GM21528 (cell line): ENCODE results near the gene ZNF454.

ENCODE experiments used
- ATAC-seq: cut with Tn5 transposase; IDR thresholded peaks from one replicate; pipeline ENCODE4 v1.9.1; 2021; ENCODE audit warnings: mild to moderate bottlenecking, moderate library complexity; ENCODE audit not compliant: unreplicated experiment, low FRiP score

The ZNF454 gene

GRCh38 chr5:178940569-178941360 is at the start of gene ZNF454:
Gene ZNF454, plus strand, starts transcription at chr5:178941198. Its CDS starts 1,594 bp downstream, at chr5:178942792.
- no peak for ATAC-seq

- no peak for ATAC-seq
Observed at GRCh38 chr5:178895615-178896571, 45.1 kb upstream of the ZNF454 start, which contains the start of gene ZFP2. Gene ZFP2, plus strand, starts transcription at chr5:178895913. Its CDS starts 35,401 bp downstream, at chr5:178931314.

DNA sequence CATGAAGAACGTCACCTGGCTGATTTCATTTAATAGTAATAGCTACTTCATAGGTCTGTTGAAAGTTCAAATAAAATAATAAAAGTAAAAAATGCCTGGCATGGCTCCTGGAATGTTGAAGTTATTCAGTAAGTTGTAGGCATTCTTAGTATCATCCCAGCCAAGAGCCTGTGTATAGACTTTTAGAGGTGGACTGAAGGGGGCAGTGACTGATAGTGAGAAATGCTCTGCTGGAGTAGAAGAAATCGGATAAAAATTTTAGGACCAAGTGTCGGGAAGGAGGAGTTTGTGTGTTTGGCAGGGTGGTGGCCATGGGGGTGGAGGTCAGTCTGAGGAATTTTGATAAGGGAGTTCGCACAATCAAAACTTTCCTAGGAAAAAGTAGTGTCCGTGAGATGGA is 41.7 kb upstream of the ZNF454 start:
- no peak for ATAC-seq

DNA sequence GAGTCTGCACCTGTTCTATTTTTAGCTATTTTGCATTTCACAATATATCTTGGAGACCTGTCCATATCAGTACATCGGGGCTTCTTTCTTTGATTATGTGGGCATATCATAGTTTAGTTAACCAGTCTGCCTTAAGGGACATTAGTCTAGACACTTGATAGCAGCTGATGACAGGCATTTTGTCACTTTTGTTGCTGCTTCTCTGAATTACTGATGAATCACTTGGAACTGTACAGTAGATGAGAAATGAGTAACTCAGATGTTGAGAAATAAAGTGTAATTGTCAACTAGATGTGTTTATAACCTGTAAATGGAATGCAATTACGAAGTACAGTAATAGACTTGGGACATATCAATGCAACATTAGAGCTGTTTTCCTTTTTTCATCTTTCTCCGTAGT is 38.1 kb upstream of the ZNF454 start:
- ATAC-seq: no peak

DNA sequence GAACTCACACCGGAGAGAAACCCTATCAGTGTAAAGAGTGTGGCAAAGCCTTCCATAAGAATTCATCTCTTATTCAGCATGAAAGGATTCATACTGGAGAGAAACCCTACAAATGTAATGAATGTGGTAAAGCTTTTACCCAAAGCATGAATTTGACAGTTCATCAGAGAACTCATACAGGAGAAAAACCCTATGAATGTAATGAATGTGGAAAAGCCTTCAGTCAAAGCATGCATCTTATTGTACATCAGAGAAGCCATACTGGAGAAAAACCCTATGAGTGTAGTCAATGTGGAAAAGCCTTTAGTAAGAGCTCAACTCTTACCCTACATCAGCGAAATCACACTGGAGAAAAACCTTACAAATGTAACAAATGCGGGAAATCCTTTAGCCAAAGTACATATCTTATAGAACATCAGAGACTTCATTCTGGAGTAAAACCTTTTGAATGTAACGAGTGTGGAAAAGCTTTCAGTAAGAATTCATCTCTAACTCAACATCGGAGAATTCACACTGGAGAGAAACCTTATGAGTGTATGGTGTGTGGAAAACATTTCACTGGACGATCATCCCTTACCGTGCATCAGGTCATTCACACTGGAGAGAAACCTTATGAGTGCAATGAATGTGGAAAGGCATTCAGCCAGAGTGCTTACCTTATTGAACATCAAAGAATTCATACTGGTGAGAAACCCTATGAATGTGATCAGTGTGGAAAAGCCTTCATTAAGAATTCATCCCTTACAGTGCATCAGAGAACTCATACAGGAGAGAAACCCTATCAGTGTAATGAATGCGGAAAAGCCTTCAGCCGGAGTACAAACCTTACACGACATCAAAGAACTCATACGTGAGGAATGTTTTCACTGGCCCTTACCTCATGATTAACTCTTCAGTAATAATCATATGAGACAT is 8.9 kb upstream of the ZNF454 start:
- ATAC-seq: no peak

DNA sequence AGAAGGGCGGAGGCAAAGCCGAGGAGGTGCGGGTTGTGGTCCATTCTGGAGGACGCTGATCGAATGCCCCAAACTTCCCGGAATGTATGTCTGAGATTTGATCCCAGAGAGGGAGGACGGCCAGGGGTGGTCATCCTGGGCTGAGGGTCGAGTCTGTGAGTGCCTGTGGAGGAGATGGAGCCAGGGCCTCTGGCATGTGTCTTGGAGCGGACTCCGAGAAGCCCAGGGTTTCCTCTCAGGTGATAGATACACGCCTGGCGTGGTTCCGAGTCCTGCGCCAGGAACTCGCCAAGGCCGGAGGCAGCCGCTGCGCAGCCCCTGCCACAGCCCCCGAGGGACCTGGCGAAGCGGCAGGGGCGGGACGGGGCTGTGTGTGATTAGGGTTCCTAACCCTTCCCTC is 363 bp downstream of the ZNF454 start:
- no peak for ATAC-seq

DNA sequence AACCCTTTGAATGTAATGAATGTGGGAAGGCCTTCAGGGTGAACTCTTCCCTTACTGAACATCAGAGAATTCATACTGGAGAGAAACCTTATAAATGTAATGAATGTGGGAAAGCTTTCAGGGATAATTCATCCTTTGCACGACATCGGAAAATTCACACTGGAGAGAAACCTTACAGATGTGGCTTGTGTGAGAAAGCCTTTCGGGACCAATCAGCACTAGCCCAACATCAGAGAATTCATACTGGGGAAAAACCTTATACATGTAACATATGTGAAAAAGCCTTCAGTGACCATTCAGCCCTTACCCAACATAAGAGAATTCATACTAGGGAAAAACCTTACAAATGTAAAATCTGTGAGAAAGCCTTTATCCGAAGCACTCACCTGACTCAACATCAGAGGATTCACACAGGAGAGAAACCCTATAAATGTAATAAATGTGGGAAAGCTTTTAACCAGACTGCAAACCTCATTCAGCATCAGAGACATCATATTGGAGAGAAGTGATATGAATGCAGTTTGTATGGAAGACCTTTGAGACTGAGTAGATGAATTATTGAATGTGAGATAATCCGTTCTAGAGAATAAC is 24.6 kb downstream of the ZNF454 start:
- ATAC-seq: no peak

DNA sequence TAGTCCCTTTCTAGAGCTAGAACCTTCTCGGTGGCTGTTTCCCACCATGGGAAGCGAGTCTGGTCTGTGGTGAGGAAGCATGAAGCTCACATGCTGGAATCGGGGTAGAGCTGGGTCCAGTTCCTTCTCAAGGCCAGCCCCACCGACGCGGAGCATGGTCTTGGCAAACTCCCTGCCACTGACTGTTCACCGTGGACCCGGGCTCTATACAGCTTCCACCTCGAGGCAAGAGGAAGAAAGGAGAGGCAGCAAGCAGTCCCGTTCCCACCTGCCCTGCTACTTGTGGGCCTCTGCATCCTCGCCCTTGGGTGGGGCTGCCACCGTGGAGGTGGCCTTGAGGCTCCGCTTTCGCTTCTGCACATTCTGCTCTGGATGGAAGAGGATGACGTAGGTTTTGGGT is 40.4 kb downstream of the ZNF454 start:
- ATAC-seq: no peak

GRCh38 chr5:178982941-178983340 is 41.9 kb downstream of the ZNF454 start:
- ATAC-seq: no peak

GRCh38 chr5:178983728-178984127 is 42.7 kb downstream of the ZNF454 start:
- ATAC-seq: no peak

DNA sequence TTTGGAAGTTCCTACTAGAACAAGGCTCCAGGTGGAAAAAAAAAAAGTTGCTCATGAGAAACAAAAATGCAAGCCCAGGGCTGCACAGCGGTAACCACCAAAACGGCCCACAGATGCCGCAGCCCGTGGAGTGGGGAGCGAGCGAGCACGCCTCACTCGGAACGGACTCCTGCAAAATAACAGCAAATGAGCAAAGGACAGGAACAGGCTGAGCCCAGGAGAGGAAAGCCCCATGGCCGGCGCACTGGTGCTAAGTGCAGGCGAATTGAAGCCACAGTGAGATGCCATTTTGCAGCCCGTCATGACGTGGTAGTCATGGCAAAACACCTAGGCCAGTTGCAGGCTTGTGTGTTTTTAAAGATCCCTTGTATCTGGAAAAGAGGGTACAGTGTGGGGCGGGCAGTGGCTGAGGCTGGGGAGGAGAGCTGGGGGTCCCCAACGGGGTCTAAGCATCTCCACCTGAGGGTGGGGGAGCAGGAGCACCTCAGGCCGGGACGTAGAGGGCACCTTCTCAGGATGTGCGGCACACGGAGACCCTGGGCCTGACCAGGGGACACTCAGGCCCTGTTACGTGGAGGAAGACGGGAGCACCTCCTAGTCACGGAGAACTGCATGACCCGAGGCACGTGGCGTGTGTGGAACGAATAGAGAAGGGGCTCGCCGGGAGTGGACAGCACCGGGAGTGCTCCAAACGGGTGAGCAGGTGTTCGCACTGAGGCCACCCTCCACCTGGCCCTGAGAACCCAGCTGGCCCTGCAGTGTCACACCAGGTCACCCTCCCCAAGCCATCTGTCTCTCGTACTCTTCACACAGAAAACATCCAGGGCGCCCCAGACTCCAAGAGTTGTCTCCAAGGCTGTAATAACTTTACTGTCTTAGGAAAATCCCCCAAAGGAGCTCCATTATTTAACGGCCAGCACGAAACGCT is 43.4 kb downstream of the ZNF454 start:
- ATAC-seq: no peak

GRCh38 chr5:178986326-178986960 is 45.4 kb downstream of the ZNF454 start:
- ATAC-seq: no peak

DNA sequence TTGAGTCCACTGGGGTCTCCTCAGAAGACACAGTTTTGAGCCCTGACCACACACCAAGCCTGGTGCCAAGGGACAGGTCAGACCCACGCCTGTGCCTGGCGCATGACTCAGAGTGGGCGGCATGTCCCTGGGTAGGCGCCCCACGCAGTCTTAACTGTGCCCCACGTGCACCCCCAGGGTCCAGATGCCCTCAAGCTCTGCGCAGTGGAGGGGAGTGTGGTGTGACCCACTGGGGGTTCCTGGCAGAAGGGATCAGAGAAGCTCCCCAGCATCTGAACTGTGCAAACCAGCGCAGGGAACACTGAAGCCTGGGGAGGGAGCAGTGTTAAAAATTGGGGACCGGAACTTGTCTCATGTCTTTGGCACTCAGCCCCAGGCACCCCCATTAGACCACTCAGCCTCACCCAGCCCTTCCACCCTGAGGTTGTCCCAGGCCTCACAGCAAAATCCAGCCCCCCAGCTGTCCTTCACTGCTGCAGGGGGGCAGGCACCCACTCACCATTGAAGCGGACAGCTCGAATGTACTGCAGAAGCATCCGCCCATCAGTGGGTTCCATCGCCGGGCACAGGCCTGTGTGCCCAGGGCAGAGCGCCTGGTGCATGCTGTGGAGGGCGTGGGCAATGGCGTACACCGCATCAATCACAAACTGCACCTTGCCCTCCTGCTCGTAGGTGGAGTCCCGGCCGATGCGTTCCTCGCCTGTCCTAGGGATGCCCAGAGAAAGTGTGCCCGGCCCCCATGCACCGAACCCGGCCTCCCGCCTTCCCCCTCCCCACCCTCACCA is 47.6 kb downstream of the ZNF454 start:
- ATAC-seq: no peak

DNA sequence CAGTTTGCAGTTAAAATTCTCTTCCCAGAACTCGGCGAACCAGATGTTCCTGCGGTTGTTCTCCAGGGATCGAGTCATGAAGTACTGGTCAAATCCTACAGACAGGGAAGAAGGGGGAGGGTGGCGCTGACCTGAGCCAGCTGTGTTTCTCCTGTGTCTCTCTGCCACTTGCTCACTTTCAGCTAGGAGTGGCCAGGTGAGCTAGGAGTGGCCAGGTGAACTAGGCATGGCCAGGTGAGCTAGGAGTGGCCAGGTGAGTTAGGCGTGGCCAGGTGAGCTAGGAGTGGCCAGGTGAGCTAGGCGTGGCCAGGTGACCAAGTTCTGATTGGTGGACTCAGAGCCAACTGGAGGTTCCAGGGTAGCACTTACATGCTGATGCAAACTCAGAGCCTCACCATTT is 48.3 kb downstream of the ZNF454 start:
- no peak for ATAC-seq

- ATAC-seq: no peak
Observed at GRCh38 chr5:178990491-178990890, 49.5 kb downstream of the ZNF454 start.

GRCh38 chr5:178991190-178992145 is 50.5 kb downstream of the ZNF454 start:
- ATAC-seq: no peak
